CD14-positive monocyte (primary cell): ENCODE measurements around the gene KIF1A. TPM values are rescaled to one million over a fixed set of nuclear protein-coding genes. Genes with fewer than 3 reads are reported as not detected.

Experiments used
- DNase-seq, 3 donors: peaks; one replicate each; pipeline ENCODE4 v3.0.0-alpha.2; 2011 to 2022
- H2AFZ ChIP-seq: 2 replicates; pipeline ENCODE4 v1.6.0; 2012; ENCODE audit warnings: mild to moderate bottlenecking, low read depth, low read length, inconsistent platforms; ENCODE audit not compliant: insufficient read depth, poor library complexity, severe bottlenecking
- H3K27ac ChIP-seq, 2 donors: 1 replicate in 1 of 2; 2 replicates in 1 of 2; pipeline ENCODE4 v1.5.1; 2012 to 2013; ENCODE audit warnings: low read length in 2 of 2, control low read depth in 1 of 2, inconsistent platforms in 1 of 2, low read depth in 1 of 2, mild to moderate bottlenecking in 1 of 2
- H3K27me3 ChIP-seq, 2 donors: one replicate each; pipeline versions ENCODE4 v1.6.0 to v1.6.1; 2011 to 2013; ENCODE audit warnings: low read length in 2 of 2; ENCODE audit not compliant: control insufficient read depth in 2 of 2, insufficient read depth in 2 of 2
- H3K36me3 ChIP-seq, 2 donors: replicated peaks in 1 of 2; 1 replicate in 1 of 2; 2 replicates in 1 of 2; pipeline versions ENCODE4 v1.5.1 to v1.6.1; 2012 to 2013; ENCODE audit warnings: low read length in 2 of 2, control low read depth in 1 of 2, inconsistent platforms in 1 of 2, mild to moderate bottlenecking in 1 of 2; ENCODE audit not compliant: insufficient read depth in 2 of 2, control insufficient read depth in 1 of 2
- H3K4me1 ChIP-seq, 2 donors: 1 replicate in 1 of 2; 2 replicates in 1 of 2; pipeline versions ENCODE4 v1.5.1 to v1.6.1; 2012 to 2013; ENCODE audit warnings: low read length in 2 of 2, control low read depth in 1 of 2, inconsistent platforms in 1 of 2, mild to moderate bottlenecking in 1 of 2, moderate library complexity in 1 of 2; ENCODE audit not compliant: insufficient read depth in 2 of 2, control insufficient read depth in 1 of 2
- H3K4me2 ChIP-seq: replicated peaks from 2 replicates; pipeline ENCODE3; 2012; ENCODE audit warnings: low read length, moderate library complexity, mild to moderate bottlenecking; ENCODE audit not compliant: poor library complexity, severe bottlenecking; ENCODE audit errors: extremely low read depth
- H3K4me3 ChIP-seq, 3 experiments: fragments of 200-600 bp in 1 of 3; sonication (generic) in 1 of 3; replicated peaks in 1 of 3; 1 replicate in 2 of 3; 2 replicates in 1 of 3; pipeline ENCODE4 v1.5.1; 2011 to 2013; ENCODE audit warnings: low read length in 3 of 3, mild to moderate bottlenecking in 3 of 3, control low read depth in 2 of 3, low read depth in 2 of 3, inconsistent platforms in 1 of 3, moderate library complexity in 1 of 3
- H3K79me2 ChIP-seq: 2 replicates; pipeline ENCODE4 v1.6.0; 2012; ENCODE audit warnings: mild to moderate bottlenecking, control low read depth, inconsistent platforms, low read length, moderate library complexity; ENCODE audit not compliant: insufficient read depth
- H3K9ac ChIP-seq: 2 replicates; pipeline ENCODE4 v1.6.0; 2017; ENCODE audit warnings: low read length, mild to moderate bottlenecking; ENCODE audit not compliant: insufficient read depth, poor library complexity, severe bottlenecking
- H3K9me3 ChIP-seq, 2 donors: replicated peaks in 1 of 2; 1 replicate in 1 of 2; 2 replicates in 1 of 2; pipeline versions ENCODE4 v1.5.1 to v1.6.1; 2012 to 2013; ENCODE audit warnings: low read length in 2 of 2, control low read depth in 1 of 2; ENCODE audit not compliant: control insufficient read depth in 1 of 2, insufficient read depth in 1 of 2
- H4K20me1 ChIP-seq: 2 replicates; pipeline ENCODE4 v1.6.0; 2012; ENCODE audit warnings: mild to moderate bottlenecking, low read length, control low read depth, moderate library complexity; ENCODE audit not compliant: insufficient read depth
- H3K27ac Mint-ChIP-seq, 7 donors: one replicate each; pipeline ENCODE4 v1.8.0; 2020; ENCODE audit warnings: mild to moderate bottlenecking in 7 of 7, mixed read lengths in 7 of 7, moderate library complexity in 6 of 7, inconsistent platforms in 2 of 7
- H3K27me3 Mint-ChIP-seq, 3 donors: one replicate each; pipeline ENCODE4 v1.8.0; 2021 to 2022; ENCODE audit warnings: low read depth in 3 of 3, mild to moderate bottlenecking in 3 of 3, mixed read lengths in 3 of 3, moderate library complexity in 3 of 3, inconsistent platforms in 1 of 3
- H3K36me3 Mint-ChIP-seq, 2 donors: one replicate each; pipeline ENCODE4 v1.8.0; 2020; ENCODE audit warnings: mixed read lengths in 2 of 2, inconsistent platforms in 1 of 2, mild to moderate bottlenecking in 1 of 2
- H3K4me1 Mint-ChIP-seq: one replicate; pipeline ENCODE4 v1.8.0; 2020; ENCODE audit warnings: mild to moderate bottlenecking, mixed read lengths
- H3K4me3 Mint-ChIP-seq, 2 donors: one replicate each; pipeline ENCODE4 v1.8.0; 2020; ENCODE audit warnings: mild to moderate bottlenecking in 2 of 2, mixed read lengths in 2 of 2, moderate library complexity in 1 of 2
- H3K9me3 Mint-ChIP-seq, 7 donors: one replicate each; pipeline ENCODE4 v1.8.0; 2020 to 2022; ENCODE audit warnings: mixed read lengths in 7 of 7, mild to moderate bottlenecking in 6 of 7, moderate library complexity in 6 of 7, inconsistent platforms in 2 of 7
- WGBS: methylation state at CpG from one replicate; pipeline ENCODE4 v1.1.5; 2013; ENCODE audit warnings: missing lambda C conversion rate; ENCODE audit not compliant: insufficient coverage; 5-methylcytosine and 5-hydroxymethylcytosine counted together
- intact Hi-C, 2 donors: fragments of 100-400 bp; cut with micrococcal nuclease; formaldehyde crosslinking; loops; one replicate each; pipeline versions ENCODE4 v1.15.0 to v1.15.1; 2023
- polyA plus RNA-seq, 3 donors: library from polyadenylated mRNA; depleted of rRNA in 1 of 3; unstranded in 2 of 3; stranded (reverse) in 1 of 3; fragments of 300-500 nt in 2 of 3; fragments of >200 nt in 1 of 3; fragmentation: Illumina TruSeq in 2 of 3; gene quantifications; 1 replicate in 2 of 3; 2 replicates in 1 of 3; pipeline ENCODE4 v1.2.3, GENCODE V29; 2012 to 2021
- TF ChIP-seq, protein P1 (sequence below): fragments of 200-600 bp; IDR thresholded peaks from one replicate; pipeline ENCODE4 v1.8.0; 2022; ENCODE audit warnings: antibody characterized with exemption, mild to moderate bottlenecking

The KIF1A gene
- polyA plus RNA-seq, 3 donors: not detected

DNA sequence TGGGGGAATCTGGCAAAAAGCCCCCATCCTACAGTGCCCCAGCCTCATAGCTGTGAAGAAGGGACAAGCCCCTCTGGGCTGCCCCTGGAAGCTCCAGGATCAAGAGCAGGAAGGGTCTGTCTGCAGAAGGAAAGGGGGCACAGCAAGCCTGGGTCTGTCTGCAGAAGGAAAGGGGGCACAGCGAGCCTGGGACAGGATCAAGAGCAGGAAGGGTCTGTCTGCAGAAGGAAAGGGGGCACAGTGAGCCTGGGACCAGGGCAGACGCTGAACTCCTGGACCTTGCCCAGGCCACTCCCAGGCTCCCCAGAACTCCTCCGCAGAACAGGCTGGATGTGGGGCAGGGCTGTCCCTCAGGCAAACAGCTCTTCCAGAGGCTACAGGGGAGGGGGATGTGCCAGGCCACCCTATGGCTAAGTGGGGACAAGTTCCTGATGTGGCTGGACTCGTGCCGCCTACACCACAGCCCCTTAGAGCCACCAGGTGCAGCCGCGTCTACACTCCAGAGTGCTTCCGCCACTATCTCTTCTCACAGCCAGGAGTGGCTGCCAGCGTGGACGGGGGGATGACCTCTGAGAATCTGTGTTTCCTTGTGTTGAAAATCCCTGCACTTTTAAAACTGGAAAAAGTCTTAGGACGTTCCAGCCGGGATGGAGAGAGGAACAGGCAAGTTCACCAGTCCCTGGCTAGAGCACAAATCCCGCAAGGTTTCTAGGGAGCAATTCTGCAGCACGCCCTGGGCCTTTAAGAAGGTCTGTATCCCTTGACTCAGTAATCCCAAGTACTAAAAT lies 20.8 kb downstream of the KIF1A start:
- Histone ChIP-seq H3K79me2 (no peaks in the 10 kb centered on the region), H3K4me1 (no peaks in the 10 kb centered on the region), H3K27ac (no peak overlapping the region), H2AFZ (no peak overlapping the region), H3K4me3 (no peak overlapping the region), H3K27me3 (peaks cover 3 to 6% of the 10 kb centered on the region in 2 donors), H3K9me3 (no peaks in the 10 kb centered on the region), H3K4me2 (no peak overlapping the region), H3K9ac (no peak overlapping the region), H4K20me1 (no peaks in the 10 kb centered on the region), H3K36me3 (no peaks in the 10 kb centered on the region)
- TF ChIP-seq, protein P1, sequence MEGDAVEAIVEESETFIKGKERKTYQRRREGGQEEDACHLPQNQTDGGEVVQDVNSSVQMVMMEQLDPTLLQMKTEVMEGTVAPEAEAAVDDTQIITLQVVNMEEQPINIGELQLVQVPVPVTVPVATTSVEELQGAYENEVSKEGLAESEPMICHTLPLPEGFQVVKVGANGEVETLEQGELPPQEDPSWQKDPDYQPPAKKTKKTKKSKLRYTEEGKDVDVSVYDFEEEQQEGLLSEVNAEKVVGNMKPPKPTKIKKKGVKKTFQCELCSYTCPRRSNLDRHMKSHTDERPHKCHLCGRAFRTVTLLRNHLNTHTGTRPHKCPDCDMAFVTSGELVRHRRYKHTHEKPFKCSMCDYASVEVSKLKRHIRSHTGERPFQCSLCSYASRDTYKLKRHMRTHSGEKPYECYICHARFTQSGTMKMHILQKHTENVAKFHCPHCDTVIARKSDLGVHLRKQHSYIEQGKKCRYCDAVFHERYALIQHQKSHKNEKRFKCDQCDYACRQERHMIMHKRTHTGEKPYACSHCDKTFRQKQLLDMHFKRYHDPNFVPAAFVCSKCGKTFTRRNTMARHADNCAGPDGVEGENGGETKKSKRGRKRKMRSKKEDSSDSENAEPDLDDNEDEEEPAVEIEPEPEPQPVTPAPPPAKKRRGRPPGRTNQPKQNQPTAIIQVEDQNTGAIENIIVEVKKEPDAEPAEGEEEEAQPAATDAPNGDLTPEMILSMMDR: no peak
- Mint-ChIP-seq H3K27ac (no peak overlapping the region), H3K4me1 (no peaks in the 10 kb centered on the region), H3K9me3 (peaks cover 0 to 5% (median 0%) of the 10 kb centered on the region in 7 donors), H3K27me3 (peaks cover 5 to 37% (median 12%) of the 10 kb centered on the region in 3 donors), H3K36me3 (no peaks in the 10 kb centered on the region), H3K4me3 (no peak overlapping the region)
- intact Hi-C loops: no loop called here
- no peak for DNase-seq
- 86% methylated on average over 8 of the region's 14 CpGs for WGBS

DNA sequence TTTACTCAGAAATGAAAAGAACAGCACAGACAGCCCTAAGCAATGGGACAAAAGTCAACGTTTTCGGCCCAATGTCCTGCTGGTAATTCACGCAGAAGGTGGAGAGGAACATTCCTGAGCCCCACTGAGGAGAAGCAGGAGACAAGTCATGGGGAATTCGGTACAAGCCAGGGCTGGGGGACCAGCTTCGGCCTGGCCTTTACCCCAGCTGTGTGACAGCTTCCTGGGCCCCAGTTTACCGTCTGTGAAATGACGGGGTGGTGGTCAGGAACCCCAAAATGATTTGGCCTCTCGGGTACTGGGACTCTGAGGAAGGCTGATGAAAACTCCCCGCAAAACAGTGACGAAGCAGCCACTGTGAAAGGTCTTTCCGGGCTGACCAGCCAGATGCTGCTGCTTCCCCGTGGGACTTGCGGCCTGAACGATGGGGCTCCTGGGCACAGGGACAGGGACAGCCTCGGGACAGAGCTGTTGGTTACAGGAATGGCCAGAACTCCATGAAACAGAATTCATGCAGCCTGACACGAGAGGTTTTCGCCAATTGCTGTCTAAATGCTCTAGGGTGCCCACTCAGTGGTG lies 21.6 kb downstream of the KIF1A start:
- Histone ChIP-seq H3K4me1 (no peaks in the 10 kb centered on the region), H4K20me1 (no peaks in the 10 kb centered on the region), H3K4me2 (no peak overlapping the region), H3K9me3 (no peaks in the 10 kb centered on the region), H3K27ac (no peak overlapping the region), H3K36me3 (no peaks in the 10 kb centered on the region), H3K9ac (no peak overlapping the region), H3K79me2 (no peaks in the 10 kb centered on the region), H3K27me3 (peaks cover 3 to 6% of the 10 kb centered on the region in 2 donors), H2AFZ (no peak overlapping the region), H3K4me3 (no peak overlapping the region)
- TF ChIP-seq, protein P1: no peak
- Mint-ChIP-seq H3K36me3 (no peaks in the 10 kb centered on the region), H3K4me3 (no peak overlapping the region), H3K9me3 (peaks cover 0 to 5% (median 0%) of the 10 kb centered on the region in 7 donors), H3K27me3 (peaks cover 8 to 36% (median 14%) of the 10 kb centered on the region in 3 donors), H3K27ac (no peak overlapping the region), H3K4me1 (no peaks in the 10 kb centered on the region)
- intact Hi-C loops: no loop called here
- no peak for DNase-seq
- 94% methylated on average over 16 of the region's 17 CpGs for WGBS
